IMR-90 (cell line): ENCODE data around the gene MOB2. TPM values are rescaled to one million over a fixed set of nuclear protein-coding genes. Genes with fewer than 3 reads are reported as not detected.

Experiments
- ATAC-seq: fragments of 200-7000 bp; cut with Tn5 transposase; 2 replicates; pipeline ENCODE4 v1.9.1; 2020; ENCODE audit warnings: low read depth, mild to moderate bottlenecking, moderate library complexity
- BruUV-seq: library from RNA; stranded (reverse); fragments of 400-500 nt; replicated peaks from 2 replicates; lab custom pipeline; 2021; lab: Mats Ljungman, UMichigan
- CTCF ChIA-PET: fragments of 300-600 bp; formaldehyde crosslinking; extraction: SDS; loops from one replicate; lab custom pipeline; 2021; ENCODE audit warnings: antibody characterized with exemption; lab: Yijun Ruan, JAX
- POLR2A ChIA-PET: fragments of 300-600 bp; sonication (Branson Sonifier 250); formaldehyde crosslinking; loops from one replicate; lab custom pipeline; 2022; ENCODE audit warnings: antibody characterized with exemption; ENCODE audit not compliant: unreplicated experiment; lab: Charles Lee
- DNase-seq: peaks from one replicate; pipeline ENCODE4 v3.0.0; 2013
- H2AFZ ChIP-seq: replicated peaks from 2 replicates; pipeline ENCODE3; 2013; ENCODE audit warnings: low read length, mild to moderate bottlenecking; ENCODE audit not compliant: poor library complexity
- H2AK5ac ChIP-seq: 2 replicates; pipeline ENCODE4 v1.6.1; 2013; ENCODE audit warnings: low read depth, low read length, inconsistent platforms
- H2AK9ac ChIP-seq: replicated peaks from 2 replicates; pipeline ENCODE3; 2013; ENCODE audit warnings: mild to moderate bottlenecking, low read depth, low read length, moderate library complexity; ENCODE audit not compliant: poor library complexity
- H2BK120ac ChIP-seq: 2 replicates; pipeline ENCODE4 v1.6.1; 2013; ENCODE audit warnings: low read depth, low read length, inconsistent platforms
- H2BK15ac ChIP-seq: 3 replicates; pipeline ENCODE4 v1.6.1; 2013; ENCODE audit warnings: low read depth, low read length, inconsistent platforms
- H2BK20ac ChIP-seq: 2 replicates; pipeline ENCODE4 v1.6.1; 2013; ENCODE audit warnings: low read depth, mild to moderate bottlenecking, inconsistent platforms, low read length, moderate library complexity
- H2BK5ac ChIP-seq: 2 replicates; pipeline ENCODE4 v1.6.1; 2013; ENCODE audit warnings: mild to moderate bottlenecking, low read depth, low read length, inconsistent platforms; ENCODE audit not compliant: poor library complexity, severe bottlenecking
- H3K14ac ChIP-seq: replicated peaks from 2 replicates; pipeline ENCODE4 v1.6.1; 2013; ENCODE audit warnings: low read depth, low read length, inconsistent platforms
- H3K18ac ChIP-seq: 2 replicates; pipeline ENCODE4 v1.6.1; 2013; ENCODE audit warnings: low read depth, low read length, control low read depth
- H3K23ac ChIP-seq: 2 replicates; pipeline ENCODE4 v1.6.1; 2013; ENCODE audit warnings: low read depth, low read length, inconsistent platforms
- H3K27ac ChIP-seq: 2 replicates; pipeline ENCODE4 v1.5.1; 2013; ENCODE audit warnings: mild to moderate bottlenecking, control low read depth, low read length; ENCODE audit not compliant: insufficient read depth
- H3K27me3 ChIP-seq: 2 replicates; pipeline ENCODE4 v1.6.1; 2013; ENCODE audit warnings: low read length; ENCODE audit not compliant: control insufficient read depth, insufficient read depth
- H3K36me3 ChIP-seq: 2 replicates; pipeline ENCODE4 v1.6.1; 2013; ENCODE audit warnings: low read length, mixed read lengths; ENCODE audit not compliant: control insufficient read depth, insufficient read depth
- H3K4ac ChIP-seq: 2 replicates; pipeline ENCODE4 v1.6.1; 2013; ENCODE audit warnings: low read depth, low read length, inconsistent platforms
- H3K4me1 ChIP-seq: 2 replicates; pipeline ENCODE4 v1.6.1; 2013; ENCODE audit warnings: low read length, mixed read lengths; ENCODE audit not compliant: control insufficient read depth, insufficient read depth
- H3K4me2 ChIP-seq: 2 replicates; pipeline ENCODE4 v1.6.1; 2013; ENCODE audit warnings: low read depth, mild to moderate bottlenecking, control low read depth, low read length, moderate library complexity
- H3K4me3 ChIP-seq: 2 replicates; pipeline ENCODE4 v1.5.1; 2013; ENCODE audit warnings: low read depth, mild to moderate bottlenecking, control low read depth, low read length, moderate library complexity; ENCODE audit not compliant: insufficient read depth
- H3K56ac ChIP-seq: 2 replicates; pipeline ENCODE4 v1.6.1; 2013; ENCODE audit warnings: low read length, inconsistent platforms; ENCODE audit not compliant: insufficient read depth; ENCODE audit errors: extremely low read depth
- H3K79me1 ChIP-seq, 2 experiments: 2 replicates each; pipeline ENCODE4 v1.6.1; 2013; ENCODE audit warnings: low read length in 2 of 2, inconsistent platforms in 1 of 2, low read depth in 1 of 2
- H3K9ac ChIP-seq: 2 replicates; pipeline ENCODE4 v1.6.1; 2013; ENCODE audit warnings: low read depth, low read length, control low read depth
- H3K9me1 ChIP-seq: 2 replicates; pipeline ENCODE4 v1.6.1; 2013; ENCODE audit warnings: low read length, inconsistent platforms; ENCODE audit not compliant: insufficient read depth
- H3K9me3 ChIP-seq: 2 replicates; pipeline ENCODE4 v1.6.1; 2013; ENCODE audit warnings: low read length; ENCODE audit not compliant: control insufficient read depth, insufficient read depth
- H4K20me1 ChIP-seq: 2 replicates; pipeline ENCODE4 v1.6.1; 2013; ENCODE audit warnings: low read length, inconsistent platforms; ENCODE audit not compliant: insufficient read depth
- H4K5ac ChIP-seq: 2 replicates; pipeline ENCODE4 v1.6.1; 2013; ENCODE audit warnings: mild to moderate bottlenecking, low read depth, low read length, control low read depth
- H4K8ac ChIP-seq, 2 experiments: 2 replicates each; pipeline ENCODE4 v1.6.1; 2013; ENCODE audit warnings: low read depth in 2 of 2, low read length in 2 of 2, control low read depth in 1 of 2, inconsistent platforms in 1 of 2
- H4K91ac ChIP-seq: 2 replicates; pipeline ENCODE4 v1.6.1; 2013; ENCODE audit warnings: low read depth, low read length, inconsistent platforms; ENCODE audit not compliant: insufficient read depth
- BHLHE40 ChIP-seq: fragments of 150-350 bp; IDR thresholded peaks from 2 replicates; pipeline ENCODE4 v1.6.1; 2016; ENCODE audit warnings: mild to moderate bottlenecking, low read depth, low read length
- CEBPB ChIP-seq: IDR thresholded peaks from 2 replicates; pipeline ENCODE4 v1.6.1; 2012; ENCODE audit warnings: low read depth, low read length, improper control_type of control experiment
- CHD1 ChIP-seq: IDR thresholded peaks from 2 replicates; pipeline ENCODE4 v1.6.1; 2012; ENCODE audit warnings: low read depth, low read length, improper control_type of control experiment
- CTCF ChIP-seq: conservative IDR thresholded peaks from 2 replicates; pipeline ENCODE4 v1.5.1; 2012; ENCODE audit warnings: mild to moderate bottlenecking, low read depth, low read length, improper control_type of control experiment
- ELK1 ChIP-seq: fragments of 150-350 bp; IDR thresholded peaks from 2 replicates; pipeline ENCODE4 v1.6.1; 2016; ENCODE audit warnings: low read depth, mild to moderate bottlenecking, low read length, moderate library complexity, borderline replicate concordance
- FOS ChIP-seq: fragments of 150-350 bp; IDR thresholded peaks from 2 replicates; pipeline ENCODE4 v1.6.1; 2016; ENCODE audit warnings: low read depth, low read length
- MAFK ChIP-seq: IDR thresholded peaks from 2 replicates; pipeline ENCODE4 v1.6.1; 2012; ENCODE audit warnings: low read depth, low read length, improper control_type of control experiment
- MAZ ChIP-seq: IDR thresholded peaks from 2 replicates; pipeline ENCODE4 v1.6.1; 2012; ENCODE audit warnings: low read depth, mild to moderate bottlenecking, low read length, improper control_type of control experiment, moderate library complexity, borderline replicate concordance
- MXI1 ChIP-seq: IDR thresholded peaks from 2 replicates; pipeline ENCODE4 v1.6.1; 2012; ENCODE audit warnings: low read depth, mild to moderate bottlenecking, low read length, moderate library complexity, borderline replicate concordance
- NFE2L2 ChIP-seq: fragments of 150-350 bp; IDR thresholded peaks from 2 replicates; pipeline ENCODE4 v1.6.1; 2016; ENCODE audit warnings: low read depth, mild to moderate bottlenecking, low read length
- POLR2A ChIP-seq: IDR thresholded peaks from 2 replicates; pipeline ENCODE4 v1.6.1; 2012; ENCODE audit warnings: mild to moderate bottlenecking, low read depth, low read length
- RAD21 ChIP-seq: IDR thresholded peaks from 2 replicates; pipeline ENCODE4 v1.6.1; 2012; ENCODE audit warnings: low read length, improper control_type of control experiment
- RCOR1 ChIP-seq: IDR thresholded peaks from 2 replicates; pipeline ENCODE4 v1.6.1; 2012; ENCODE audit warnings: mild to moderate bottlenecking, low read length, improper control_type of control experiment; ENCODE audit not compliant: insufficient replicate concordance
- RFX5 ChIP-seq: IDR thresholded peaks from 2 replicates; pipeline ENCODE4 v1.8.0; 2012; ENCODE audit warnings: low read depth, mild to moderate bottlenecking, low read length, moderate library complexity
- SMC3 ChIP-seq: fragments of 150-350 bp; IDR thresholded peaks from 2 replicates; pipeline ENCODE4 v1.6.1; 2016; ENCODE audit warnings: low read depth, mild to moderate bottlenecking, antibody characterized with exemption, low read length, moderate library complexity
- USF2 ChIP-seq: fragments of 150-350 bp; IDR thresholded peaks from 2 replicates; pipeline ENCODE4 v1.6.1; 2017; ENCODE audit warnings: mild to moderate bottlenecking, antibody characterized with exemption, low read length, low read depth
- WGBS, 2 experiments: methylation state at CpG; one replicate each; pipeline versions ENCODE4 v1.1.5 to v1.1.7; 2013; ENCODE audit warnings: missing lambda C conversion rate in 2 of 2; ENCODE audit not compliant: insufficient read length in 1 of 2; ENCODE audit errors: extremely low coverage in 2 of 2; 5-methylcytosine and 5-hydroxymethylcytosine counted together
- dilution Hi-C: fragments of 300-500 bp; cut with HindIII; formaldehyde crosslinking; loops from one replicate; pipeline ENCODE4 v1.14.3; 2018; ENCODE audit warnings: low sequenced_read_pairs; ENCODE audit not compliant: unreplicated experiment
- in situ Hi-C: fragments of 300-500 bp; cut with MboI; formaldehyde crosslinking; loops from 3 replicates; pipeline ENCODE4 v1.14.3; 2019; ENCODE audit warnings: low sequenced_read_pairs, inconsistent platforms, mixed read lengths
- intact Hi-C: fragments of 100-400 bp; cut with micrococcal nuclease; formaldehyde crosslinking; loops from 2 replicates; pipeline ENCODE4 v1.10.0; 2022
- polyA plus RNA-seq, 3 experiments: library from polyadenylated mRNA; depleted of rRNA; stranded (reverse); fragments of >200 nt; gene quantifications; 2 replicates each; pipeline ENCODE4 v1.2.3, GENCODE V29; 2012; ENCODE audit warnings: low replicate concordance in 1 of 3
- total RNA-seq: library from RNA; depleted of rRNA; stranded (reverse); fragments of >200 nt; gene quantifications from 2 replicates; pipeline ENCODE4 v1.2.3, GENCODE V29; 2012

MOB2 gene
- total and polyA plus RNA-seq, 2 of the 4 experiments (the other 2 are of a cell fraction) = 23.7 to 36.2 TPM

GRCh38 chr11:1487851-1488574 is 1.4 kb upstream of the MOB2 start:
- POLR2A ChIA-PET = no interaction called here
- peaks cover 30 to 80% of the 10 kb centered on the region in 2 experiments for H3K79me1 ChIP-seq
- H4K20me1 ChIP-seq = peaks cover 92% of the 10 kb centered on the region
- H2BK5ac ChIP-seq = no peak overlapping the region
- H3K9me3 ChIP-seq = no peaks in the 10 kb centered on the region
- H2BK15ac ChIP-seq = no peak overlapping the region
- no peak overlapping the region for H3K4me3 ChIP-seq
- H3K4me2 ChIP-seq = no peak overlapping the region
- H3K23ac ChIP-seq = no peak overlapping the region
- no peak overlapping the region for H2AK5ac ChIP-seq
- H3K27me3 ChIP-seq = no peaks in the 10 kb centered on the region
- H2BK120ac ChIP-seq = no peak overlapping the region
- H3K18ac ChIP-seq = no peak overlapping the region
- no peak overlapping the region for H4K8ac ChIP-seq
- H3K27ac ChIP-seq = no peak overlapping the region
- TF ChIP-seq NFE2L2 (no peak), SMC3 (no peak), CEBPB (no peak), MAFK (no peak), CHD1 (no peak), MXI1 (no peak), POLR2A (no peak), BHLHE40 (no peak), FOS (no peak), RAD21 (no peak), USF2 (no peak), RFX5 (no peak), MAZ (no peak), RCOR1 (no peak), ELK1 (no peak), CTCF (no peak)
- BruUV-seq = no TSS peak
- H4K5ac ChIP-seq = no peak overlapping the region
- H3K9me1 ChIP-seq = peaks cover 15% of the 10 kb centered on the region
- H3K4me1 ChIP-seq = peaks cover 2% of the 10 kb centered on the region; the same call in 1 of the 2 replicates
- no peak overlapping the region for H4K91ac ChIP-seq
- no peak overlapping the region for H2AFZ ChIP-seq
- ATAC-seq (no peak; the same call in 1 of the 2 replicates), DNase-seq (no peak)
- no peak overlapping the region for H3K4ac ChIP-seq
- no peak overlapping the region for H2BK20ac ChIP-seq
- CTCF ChIA-PET = no interaction called here
- H3K14ac ChIP-seq = no peak overlapping the region
- intact Hi-C loops (no loop called here), dilution Hi-C loops (no loop called here), in situ Hi-C loops (no loop called here)
- 93% methylated on average over 15 of the region's 23 CpGs; no CpG with 5 or more reads in 1 of the 2 experiments for WGBS, 2 experiments
- H3K56ac ChIP-seq = no peak overlapping the region
- H3K9ac ChIP-seq = no peak overlapping the region
- H2AK9ac ChIP-seq = no peak overlapping the region
- no peaks in the 10 kb centered on the region for H3K36me3 ChIP-seq
